ENCODE results near the gene MZT2B.
"Not testable (repeated sequence)": the region's sequence is repeated elsewhere in the genome, so short reads cannot be mapped to it uniquely, and the experiment has no call there.

Gene MZT2B

GRCh38 chr2:130220505-130220904, 38.4 kb downstream of the MZT2B start:
- DNase-seq, result not testable (repeated sequence)

- DNase-seq, result peak in 1 of 5 donors; percentile 12
These were observed 40.5 kb downstream of the MZT2B start for GRCh38 chr2:130222523-130222922.

- not testable (repeated sequence) for DNase-seq
These were observed 45.9 kb downstream of the MZT2B start for GRCh38 chr2:130228005-130228404.

- DNase-seq, result not testable (repeated sequence)
These were observed 46.6 kb downstream of the MZT2B start for GRCh38 chr2:130228467-130229160.

- peak in 1 of 5 donors; percentile 38 for DNase-seq
These were observed 47.1 kb downstream of the MZT2B start for GRCh38 chr2:130229161-130229510.

GRCh38 chr2:130230376-130230775, 48.3 kb downstream of the MZT2B start:
- DNase-seq, result not testable (repeated sequence)

GRCh38 chr2:130230907-130231306, 48.8 kb downstream of the MZT2B start:
- not testable (repeated sequence) for DNase-seq

GRCh38 chr2:130231656-130232055, 49.6 kb downstream of the MZT2B start:
- DNase-seq, result no peak

- DNase-seq, result not testable (repeated sequence)
These were observed 51.0 kb downstream of the MZT2B start for GRCh38 chr2:130233066-130233465.

GRCh38 chr2:130239581-130239980, 57.5 kb downstream of the MZT2B start:
- not testable (repeated sequence) for DNase-seq
